T-helper 2 cell treated with Interferon-gamma antibody and Interleukin-4, amounts not matched to agents 5 μg/mL and 100 μg/mL, for 36 hours (primary cell): ENCODE results near the gene TSC22D3.

Experiments
- DNase-seq: peaks from one replicate; pipeline ENCODE4 v3.0.0; 2021; ENCODE audit warnings: low spot score
- H3K27ac Mint-ChIP-seq: one replicate; pipeline ENCODE4 v1.8.0; 2021; ENCODE audit warnings: mild to moderate bottlenecking, mixed read lengths
- H3K27me3 Mint-ChIP-seq: one replicate; pipeline ENCODE4 v1.8.0; 2021; ENCODE audit warnings: low read depth, mixed read lengths
- H3K36me3 Mint-ChIP-seq: one replicate; pipeline ENCODE4 v1.8.0; 2021; ENCODE audit warnings: low read depth, mixed read lengths
- H3K4me1 Mint-ChIP-seq: one replicate; pipeline ENCODE4 v1.8.0; 2021; ENCODE audit warnings: low read depth, mixed read lengths
- H3K4me3 Mint-ChIP-seq: one replicate; pipeline ENCODE4 v1.8.0; 2022; ENCODE audit warnings: mild to moderate bottlenecking, moderate library complexity, mixed read lengths
- H3K9me3 Mint-ChIP-seq: one replicate; pipeline ENCODE4 v1.8.0; 2021; ENCODE audit warnings: mixed read lengths

Gene TSC22D3

DNA sequence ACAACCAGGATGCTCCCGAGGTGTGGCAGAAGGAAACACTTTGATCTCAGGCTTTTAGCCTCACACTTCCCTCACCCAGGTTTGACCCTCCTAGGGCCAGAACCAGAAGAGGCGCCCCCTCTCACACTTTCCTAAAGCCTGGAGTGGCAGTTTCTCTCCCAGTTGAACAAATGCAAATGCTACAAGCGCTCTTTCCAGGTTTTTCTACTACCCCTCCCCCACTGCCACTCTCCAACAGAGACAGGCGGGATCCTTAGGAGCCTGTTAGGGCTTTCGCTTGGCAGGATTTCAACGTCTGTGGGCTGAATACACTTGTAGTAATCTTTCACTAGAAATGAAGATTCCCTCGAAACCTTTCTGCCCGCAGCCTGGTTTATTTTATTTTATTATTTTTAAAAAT is 2.4 kb downstream of the TSC22D3 start:
- no peak for DNase-seq
- Mint-ChIP-seq H3K27ac (no peak overlapping the region), H3K27me3 (peaks cover 23% of the 10 kb centered on the region), H3K9me3 (no peaks in the 10 kb centered on the region), H3K4me1 (peaks cover 9% of the 10 kb centered on the region), H3K36me3 (no peaks in the 10 kb centered on the region), H3K4me3 (no peak overlapping the region)

DNA sequence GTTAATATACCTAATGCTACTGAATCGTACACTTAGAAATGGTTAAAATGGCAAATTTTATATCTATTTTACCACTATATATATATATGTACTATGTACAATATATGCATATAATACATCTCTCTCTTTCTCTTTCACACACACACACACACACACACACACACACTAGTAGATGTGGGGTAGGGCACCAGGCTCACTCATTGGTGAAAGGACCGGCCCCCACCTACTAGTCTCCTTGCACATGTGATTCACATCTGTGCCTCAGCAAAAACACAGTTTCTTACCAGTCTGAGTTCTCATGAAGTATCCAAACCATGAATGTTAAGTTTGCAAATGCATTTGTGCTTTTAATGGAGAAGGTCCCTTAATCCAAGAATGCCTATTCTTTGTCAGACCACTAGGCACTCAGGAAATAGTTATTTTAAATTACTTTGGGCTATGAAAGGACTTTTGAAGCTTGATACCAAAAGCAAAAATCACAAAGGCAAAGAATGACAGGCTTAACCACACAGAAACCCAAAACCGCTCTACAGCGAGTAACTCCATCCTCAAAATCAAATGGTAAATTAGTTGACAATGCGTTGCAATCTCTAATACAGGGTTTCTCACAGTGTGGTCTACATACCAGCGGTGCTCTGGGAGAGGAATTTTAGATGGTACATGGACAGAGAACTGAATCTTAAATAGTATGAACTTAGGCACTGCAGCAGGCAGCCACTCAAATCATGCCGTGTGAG is 5.8 kb downstream of the TSC22D3 start:
- no peak for DNase-seq
- H3K9me3 Mint-ChIP-seq, result no peaks in the 10 kb centered on the region
- peaks cover 18% of the 10 kb centered on the region for H3K27me3 Mint-ChIP-seq
- no peak overlapping the region for H3K27ac Mint-ChIP-seq
- no peak overlapping the region for H3K4me3 Mint-ChIP-seq
- no peaks in the 10 kb centered on the region for H3K4me1 Mint-ChIP-seq
- H3K36me3 Mint-ChIP-seq, result no peaks in the 10 kb centered on the region

DNA sequence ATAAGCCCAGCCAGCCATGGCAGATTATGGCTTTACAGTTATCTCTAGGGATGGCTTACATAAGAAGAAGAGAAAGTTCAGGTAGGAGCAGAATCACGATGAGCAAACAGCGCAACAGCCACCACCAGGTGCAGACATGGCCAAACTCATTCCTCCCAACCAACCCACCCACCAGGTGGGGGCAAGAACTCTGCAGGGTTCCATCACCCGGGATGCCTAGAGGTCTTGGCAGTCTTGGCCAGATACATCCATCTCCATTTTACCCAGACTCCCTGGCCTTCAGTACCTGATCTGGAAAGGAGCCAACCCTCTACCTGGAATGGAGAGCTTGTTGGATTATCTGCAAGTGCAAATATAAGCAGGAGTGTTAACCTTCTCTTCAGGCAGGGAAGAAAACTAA is 7.5 kb downstream of the TSC22D3 start:
- H3K36me3 Mint-ChIP-seq, result no peaks in the 10 kb centered on the region
- peaks cover 8% of the 10 kb centered on the region for H3K27me3 Mint-ChIP-seq
- no peaks in the 10 kb centered on the region for H3K9me3 Mint-ChIP-seq
- no peak overlapping the region for H3K27ac Mint-ChIP-seq
- no peaks in the 10 kb centered on the region for H3K4me1 Mint-ChIP-seq
- DNase-seq, result no peak
- H3K4me3 Mint-ChIP-seq, result no peak overlapping the region

DNA sequence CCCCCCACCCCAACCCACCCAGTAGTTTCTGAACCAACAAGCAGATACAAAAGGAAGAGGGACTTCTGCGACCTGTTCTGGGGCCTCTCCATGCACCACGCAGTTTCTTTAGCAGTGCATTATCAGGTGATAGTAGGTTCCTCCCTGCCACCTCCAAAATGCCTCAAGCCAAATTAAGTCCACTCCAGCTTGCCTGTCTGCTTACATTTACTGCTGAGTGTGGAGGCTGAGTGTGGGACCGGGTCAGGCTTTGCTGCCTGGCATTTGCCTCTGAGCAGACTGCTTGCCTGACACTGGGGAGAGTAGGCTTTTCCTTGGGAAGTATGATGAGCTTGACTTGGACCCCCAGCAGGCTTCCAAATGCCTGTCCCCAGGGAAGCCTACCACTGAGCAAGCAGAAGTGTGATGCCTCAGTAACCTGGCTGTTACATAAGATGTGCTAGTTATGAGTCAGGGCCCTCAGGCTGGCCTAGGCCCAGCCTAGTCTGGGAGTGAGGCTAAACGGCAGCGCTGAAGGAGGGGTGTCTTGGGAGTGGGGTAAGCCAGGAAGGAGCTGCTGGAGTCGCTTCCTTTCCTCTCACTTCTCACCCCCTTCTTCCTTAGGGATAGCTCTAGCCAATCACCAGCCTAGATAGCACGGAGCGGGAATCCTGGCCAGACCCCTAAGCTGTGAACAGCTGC is 9.0 kb downstream of the TSC22D3 start:
- H3K27ac Mint-ChIP-seq, result no peak overlapping the region
- no peak overlapping the region for H3K4me3 Mint-ChIP-seq
- no peaks in the 10 kb centered on the region for H3K4me1 Mint-ChIP-seq
- no peak for DNase-seq
- H3K36me3 Mint-ChIP-seq, result no peaks in the 10 kb centered on the region
- peaks cover 6% of the 10 kb centered on the region for H3K27me3 Mint-ChIP-seq
- no peaks in the 10 kb centered on the region for H3K9me3 Mint-ChIP-seq

DNA sequence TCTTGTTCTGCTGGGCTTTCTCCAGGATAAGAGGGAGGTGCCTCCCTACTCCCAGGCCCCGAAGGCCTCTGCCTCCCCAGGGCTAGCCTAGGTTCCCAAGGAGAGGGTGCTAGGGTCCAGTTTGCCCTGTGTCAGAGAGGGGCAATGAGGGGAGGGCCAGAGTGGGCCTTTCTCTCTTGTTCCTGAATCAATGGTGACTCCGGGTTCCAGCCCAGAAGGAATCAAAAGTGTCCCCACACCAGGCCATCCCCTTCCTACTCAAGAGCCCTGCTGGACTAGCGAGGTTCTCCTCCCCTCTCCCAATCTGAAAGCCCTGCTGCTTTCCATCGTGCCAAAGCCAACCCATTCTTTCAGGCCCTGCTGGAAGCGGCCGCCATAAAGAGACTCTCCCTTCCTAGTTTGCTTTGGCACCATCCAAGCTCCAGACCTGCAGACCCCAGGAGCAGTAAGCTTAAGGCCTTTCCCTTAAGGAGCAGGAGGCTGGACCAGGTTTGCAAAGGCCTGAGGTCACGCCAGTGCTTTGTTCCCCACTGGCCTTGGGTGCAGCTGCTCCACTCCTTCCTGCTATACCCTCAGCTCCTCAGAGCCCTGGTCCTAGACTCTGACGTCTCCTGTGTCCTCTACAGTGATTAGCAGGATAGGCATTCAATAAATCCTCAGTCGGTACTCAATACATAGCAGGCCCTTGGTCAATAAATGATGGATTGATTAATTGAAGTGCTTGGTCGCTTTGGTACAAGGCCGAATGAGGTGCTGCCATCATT is 10.6 kb downstream of the TSC22D3 start:
- Mint-ChIP-seq H3K36me3 (no peaks in the 10 kb centered on the region), H3K27me3 (peaks cover 2% of the 10 kb centered on the region), H3K4me1 (no peaks in the 10 kb centered on the region), H3K9me3 (no peaks in the 10 kb centered on the region), H3K4me3 (no peak overlapping the region), H3K27ac (no peak overlapping the region)
- no peak for DNase-seq

DNA sequence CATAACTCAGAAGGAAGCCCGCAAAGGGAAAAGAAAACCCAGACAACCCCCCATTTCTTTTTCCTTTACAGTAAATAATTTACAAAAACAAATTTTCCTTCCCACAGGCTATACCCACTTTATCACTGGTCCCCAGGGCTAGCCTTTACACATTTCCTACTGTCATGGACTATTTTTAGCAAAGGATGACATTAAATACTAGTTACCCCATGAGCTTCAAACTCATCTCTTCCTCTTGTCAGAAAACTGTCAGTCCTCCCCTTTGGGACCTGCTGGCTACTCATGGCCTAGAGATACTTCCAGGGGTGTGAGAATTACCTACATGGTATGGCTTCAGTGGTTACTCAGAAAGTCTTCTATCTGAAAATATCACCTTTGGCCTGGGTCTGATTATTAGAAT is 11.9 kb downstream of the TSC22D3 start:
- no peaks in the 10 kb centered on the region for H3K4me1 Mint-ChIP-seq
- no peak for DNase-seq
- peaks cover 2% of the 10 kb centered on the region for H3K27me3 Mint-ChIP-seq
- no peaks in the 10 kb centered on the region for H3K9me3 Mint-ChIP-seq
- H3K36me3 Mint-ChIP-seq, result no peaks in the 10 kb centered on the region
- H3K27ac Mint-ChIP-seq, result no peak overlapping the region
- H3K4me3 Mint-ChIP-seq, result no peak overlapping the region

DNA sequence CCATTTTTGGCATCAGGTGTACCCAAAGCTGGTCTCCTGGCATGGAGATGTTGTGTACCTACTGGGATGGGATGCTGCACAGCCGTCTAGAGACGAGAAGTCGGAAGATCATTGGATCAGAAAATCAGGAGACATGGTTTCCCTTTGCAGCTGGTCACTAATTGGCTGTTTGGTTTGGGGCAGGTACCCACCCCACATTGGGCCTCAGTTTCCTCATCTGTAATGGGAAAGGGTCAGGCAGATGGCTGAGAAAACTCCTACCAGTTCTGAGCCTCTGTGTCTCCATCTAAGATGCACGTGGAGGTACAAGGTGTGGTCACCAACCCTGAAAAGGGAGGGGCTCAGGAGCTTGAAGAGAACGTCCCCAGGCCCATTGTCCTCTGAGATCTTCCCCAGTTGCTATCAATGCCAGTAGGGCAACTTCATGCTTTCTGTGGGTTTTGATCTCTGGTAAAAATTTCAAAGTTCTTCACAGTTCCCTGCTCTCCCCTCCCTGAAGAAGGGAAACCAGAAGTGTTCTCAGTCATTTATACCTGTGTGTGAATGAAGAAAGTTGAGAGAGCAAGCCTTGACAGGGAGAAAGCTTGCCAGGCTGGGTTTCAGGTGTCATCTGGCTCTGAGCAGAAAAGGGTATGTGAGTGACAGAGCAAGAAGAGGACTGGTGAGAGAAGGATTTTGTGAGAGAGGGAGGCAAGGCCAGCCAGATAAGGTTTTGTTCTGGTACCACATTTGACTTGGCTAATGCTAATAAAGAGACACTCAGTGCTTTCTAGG is 15.1 kb downstream of the TSC22D3 start:
- peaks cover 4% of the 10 kb centered on the region for H3K4me1 Mint-ChIP-seq
- peaks cover 2% of the 10 kb centered on the region for H3K27me3 Mint-ChIP-seq
- no peak overlapping the region for H3K27ac Mint-ChIP-seq
- no peak for DNase-seq
- H3K4me3 Mint-ChIP-seq, result no peak overlapping the region
- no peaks in the 10 kb centered on the region for H3K36me3 Mint-ChIP-seq
- no peaks in the 10 kb centered on the region for H3K9me3 Mint-ChIP-seq

DNA sequence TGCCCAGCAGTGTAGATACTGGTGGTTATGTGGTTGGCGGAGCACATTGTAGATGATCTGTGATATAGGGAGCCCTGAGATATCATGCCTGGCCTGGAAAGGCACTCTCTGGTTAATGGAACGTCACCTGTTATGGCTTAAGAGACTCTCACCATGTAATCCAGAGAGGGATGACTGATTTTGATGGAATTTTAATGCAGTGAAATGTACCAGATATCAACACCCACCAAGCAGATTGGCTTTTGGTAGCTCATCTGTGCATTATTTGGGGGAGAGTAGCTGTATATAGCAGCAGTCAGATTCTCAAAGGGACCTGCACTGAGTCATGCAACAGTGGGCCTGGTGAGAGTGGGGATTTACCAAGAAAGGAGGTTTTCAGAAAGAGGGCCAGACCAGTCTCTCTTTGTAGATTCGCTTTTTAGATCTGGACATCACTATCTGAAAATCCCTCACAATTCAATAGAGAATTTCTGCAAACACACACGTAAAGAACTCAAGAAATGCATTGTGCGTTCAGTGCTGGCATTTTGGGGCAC is 17.3 kb downstream of the TSC22D3 start:
- H3K4me1 Mint-ChIP-seq, result peaks cover 6% of the 10 kb centered on the region
- no peaks in the 10 kb centered on the region for H3K27me3 Mint-ChIP-seq
- no peaks in the 10 kb centered on the region for H3K9me3 Mint-ChIP-seq
- no peak overlapping the region for H3K4me3 Mint-ChIP-seq
- H3K36me3 Mint-ChIP-seq, result no peaks in the 10 kb centered on the region
- no peak overlapping the region for H3K27ac Mint-ChIP-seq
- no peak for DNase-seq

DNA sequence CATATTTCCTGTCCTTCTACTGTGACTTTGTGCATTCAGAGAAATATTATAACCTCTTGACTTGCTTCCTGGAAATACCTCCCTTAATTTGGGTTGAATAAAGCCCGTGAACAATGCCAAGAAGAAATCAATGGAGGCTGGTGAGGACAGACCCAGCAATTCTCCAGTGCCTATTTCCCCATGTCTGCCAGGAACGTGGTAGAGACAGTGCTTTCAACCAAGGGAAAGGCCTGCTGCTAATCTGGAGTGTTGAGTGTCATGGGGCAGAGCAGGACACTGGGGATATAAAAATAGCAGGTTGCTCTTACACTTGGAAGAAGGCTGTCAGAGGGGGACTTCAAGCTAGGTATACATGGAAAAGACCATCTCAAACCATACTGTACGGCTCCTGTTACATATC is 19.9 kb downstream of the TSC22D3 start:
- no peaks in the 10 kb centered on the region for H3K9me3 Mint-ChIP-seq
- H3K36me3 Mint-ChIP-seq, result no peaks in the 10 kb centered on the region
- no peaks in the 10 kb centered on the region for H3K27me3 Mint-ChIP-seq
- peaks cover 6% of the 10 kb centered on the region for H3K4me1 Mint-ChIP-seq
- H3K4me3 Mint-ChIP-seq, result no peak overlapping the region
- H3K27ac Mint-ChIP-seq, result no peak overlapping the region
- DNase-seq, result no peak

DNA sequence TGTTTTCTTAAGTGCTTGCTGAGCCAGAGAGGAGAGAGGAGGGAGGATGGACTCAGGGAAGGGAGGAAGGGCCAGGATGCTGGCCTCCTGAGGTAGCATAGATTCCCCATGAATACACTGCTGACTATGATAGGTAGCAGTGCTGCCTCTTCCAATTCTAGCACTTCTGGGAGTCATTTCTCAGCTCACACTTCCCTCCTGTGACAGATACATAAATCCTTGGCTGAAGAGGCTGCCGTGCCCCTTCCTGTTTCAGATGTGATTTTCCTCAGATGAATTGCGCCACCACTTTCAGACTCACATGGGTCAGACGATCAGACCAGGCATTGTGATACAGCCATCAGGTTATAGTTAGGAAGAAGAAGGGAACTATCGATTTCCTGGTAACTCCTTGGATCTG is 22.4 kb downstream of the TSC22D3 start:
- Mint-ChIP-seq H3K27me3 (no peaks in the 10 kb centered on the region), H3K27ac (no peak overlapping the region), H3K36me3 (no peaks in the 10 kb centered on the region), H3K4me3 (no peak overlapping the region), H3K9me3 (no peaks in the 10 kb centered on the region), H3K4me1 (peaks cover 6% of the 10 kb centered on the region)
- DNase-seq, result no peak

DNA sequence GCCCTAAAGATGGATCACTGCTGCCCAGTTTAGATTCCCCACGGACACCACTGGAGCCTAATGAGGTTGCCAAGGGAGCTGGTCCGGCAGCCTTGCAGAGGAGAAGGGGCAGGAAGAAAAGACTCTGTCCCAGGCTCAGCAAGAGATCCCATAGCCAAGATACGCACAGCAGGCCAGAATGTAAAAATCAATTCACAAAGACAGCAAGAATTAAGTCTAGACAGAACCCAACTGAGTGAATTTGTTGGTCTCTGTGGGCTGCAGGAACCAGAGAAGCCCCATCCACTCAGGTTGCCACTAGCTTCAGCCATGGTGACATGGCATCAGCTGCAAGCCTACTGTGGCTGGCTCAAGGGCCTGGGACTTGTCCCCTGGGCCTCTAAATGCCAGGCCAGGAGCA is 22.9 kb downstream of the TSC22D3 start:
- H3K4me3 Mint-ChIP-seq, result no peak overlapping the region
- no peaks in the 10 kb centered on the region for H3K9me3 Mint-ChIP-seq
- peaks cover 6% of the 10 kb centered on the region for H3K4me1 Mint-ChIP-seq
- no peak for DNase-seq
- no peak overlapping the region for H3K27ac Mint-ChIP-seq
- H3K27me3 Mint-ChIP-seq, result no peaks in the 10 kb centered on the region
- no peaks in the 10 kb centered on the region for H3K36me3 Mint-ChIP-seq

DNA sequence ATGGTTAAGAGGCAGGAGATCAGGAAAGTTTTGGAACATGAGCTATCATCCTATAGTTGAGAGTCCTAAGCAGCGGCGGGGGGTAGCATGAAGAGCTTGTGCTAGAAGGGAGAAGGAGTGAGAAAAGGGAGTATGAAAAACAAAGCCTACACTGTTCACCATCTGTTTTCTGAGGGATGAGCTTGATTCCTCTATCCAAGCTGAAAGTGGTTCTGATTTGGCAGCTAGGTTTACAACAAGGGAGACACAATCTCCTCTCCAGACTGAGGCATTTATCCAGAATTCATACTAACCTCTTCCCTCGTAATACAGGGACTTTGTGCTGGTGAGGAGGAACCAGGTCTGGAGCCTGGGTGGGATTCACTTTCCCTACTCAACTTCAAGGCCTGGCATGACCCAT is 23.5 kb downstream of the TSC22D3 start:
- no peak overlapping the region for H3K4me3 Mint-ChIP-seq
- no peak overlapping the region for H3K27ac Mint-ChIP-seq
- no peaks in the 10 kb centered on the region for H3K36me3 Mint-ChIP-seq
- no peaks in the 10 kb centered on the region for H3K9me3 Mint-ChIP-seq
- H3K27me3 Mint-ChIP-seq, result no peaks in the 10 kb centered on the region
- no peak for DNase-seq
- H3K4me1 Mint-ChIP-seq, result peaks cover 6% of the 10 kb centered on the region

DNA sequence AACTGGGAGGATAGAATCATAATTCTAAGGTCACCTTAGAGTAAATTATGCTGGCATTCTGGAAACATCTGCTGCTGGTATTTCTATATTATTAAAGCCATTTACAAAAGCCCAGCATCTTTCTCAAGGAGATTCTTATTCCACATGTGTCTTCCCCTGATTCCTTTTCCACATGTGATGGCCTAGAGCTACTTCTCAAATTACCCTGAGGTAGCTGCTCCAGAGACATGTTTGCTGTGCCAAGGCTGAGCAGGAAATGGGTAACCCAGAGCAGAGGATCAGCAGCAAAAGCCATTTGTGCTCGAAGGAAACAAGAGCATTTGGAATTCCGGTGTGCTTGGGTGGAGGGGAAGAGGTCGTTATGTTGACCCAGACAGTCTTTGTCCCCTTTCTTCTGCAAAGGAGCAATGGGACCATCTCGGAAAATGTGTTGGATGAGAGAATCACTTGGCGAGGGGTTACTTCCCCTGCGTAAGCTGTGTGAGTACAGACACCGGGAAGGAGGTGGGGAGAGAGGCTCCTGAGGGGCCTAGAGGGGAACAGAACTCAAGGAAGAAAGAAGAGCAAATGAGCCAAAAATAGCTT is 24.6 kb downstream of the TSC22D3 start:
- Mint-ChIP-seq H3K4me3 (no peak overlapping the region), H3K27ac (no peak overlapping the region), H3K4me1 (peaks cover 6% of the 10 kb centered on the region), H3K36me3 (no peaks in the 10 kb centered on the region), H3K9me3 (no peaks in the 10 kb centered on the region), H3K27me3 (no peaks in the 10 kb centered on the region)
- DNase-seq, result no peak
